Colonic mucosa (tissue), 4 donors: ENCODE results near the gene PARP12. TPM values are rescaled to one million over a fixed set of nuclear protein-coding genes. Genes with fewer than 3 reads are reported as not detected.

ENCODE experiments used
- DNase-seq: peaks from one replicate; pipeline ENCODE4 v3.0.0-alpha.2; 2020
- H3K27ac ChIP-seq: fragments of 200-600 bp; one replicate; pipeline ENCODE4 v1.8.0; 2021
- H3K27me3 ChIP-seq: fragments of 200-600 bp; one replicate; pipeline ENCODE4 v1.8.0; 2021
- H3K36me3 ChIP-seq: fragments of 200-600 bp; one replicate; pipeline ENCODE4 v1.8.0; 2021
- H3K4me1 ChIP-seq: fragments of 200-600 bp; one replicate; pipeline ENCODE4 v1.8.0; 2021; ENCODE audit warnings: mild to moderate bottlenecking
- H3K4me3 ChIP-seq: fragments of 200-600 bp; one replicate; pipeline ENCODE4 v1.8.0; 2021
- H3K9ac ChIP-seq, 2 donors: one replicate each; pipeline ENCODE4 v1.7.0; 2013; ENCODE audit warnings: control low read depth in 2 of 2, low read depth in 2 of 2, low read length in 2 of 2
- H3K9me3 ChIP-seq: fragments of 200-600 bp; one replicate; pipeline ENCODE4 v1.8.0; 2021
- CTCF ChIP-seq: fragments of 200-600 bp; IDR thresholded peaks from one replicate; pipeline ENCODE4 v1.8.0; 2022; ENCODE audit warnings: antibody characterized with exemption, mild to moderate bottlenecking
- intact Hi-C: fragments of 100-400 bp; cut with DNase I; formaldehyde crosslinking; loops from one replicate; pipeline ENCODE4 v1.14.1; 2022
- total RNA-seq, 2 donors: library from RNA; stranded (reverse); fragmentation: NEBNext Ultra II Directional in 1 of 2; extraction: Animal tissue kit (Norgen Biotek cat#: 25700) in 1 of 2; gene quantifications; one replicate each; pipeline ENCODE4 v1.2.1, GENCODE V29; 2021
- donor health status: healthy.
- donor health status: DM: no; HTN: no; CAD: no.
- donor health status: DM: no; HTN: no; CAD: no.

The PARP12 gene
- total RNA-seq, 2 donors from 2014 or later = 33.9 to 39.2 TPM

- Histone ChIP-seq H3K27me3 (no peaks in the 10 kb centered on the region), H3K4me3 (no peak overlapping the region), H3K9me3 (no peaks in the 10 kb centered on the region), H3K4me1 (no peaks in the 10 kb centered on the region), H3K27ac (no peak overlapping the region), H3K36me3 (no peaks in the 10 kb centered on the region), H3K9ac (no peak overlapping the region)
- intact Hi-C loops = loop anchor here (10.0 kb wide), 1 partner anchor 58 kb away; no protein-coding TSS in a partner anchor
- DNase-seq = no peak
- no peak for TF ChIP-seq CTCF
Observed at GRCh38 chr7:139992353-139993044, 70.3 kb downstream of the PARP12 start.

GRCh38 chr7:139991911-139992310 is 70.8 kb downstream of the PARP12 start:
- no peaks in the 10 kb centered on the region for H3K27me3 ChIP-seq
- no peak overlapping the region for H3K27ac ChIP-seq
- H3K4me3 ChIP-seq = no peak overlapping the region
- H3K9ac ChIP-seq = no peak overlapping the region
- intact Hi-C loops = loop anchor here (10.0 kb wide), 1 partner anchor 57 kb away; no protein-coding TSS in a partner anchor
- no peak for DNase-seq
- TF ChIP-seq CTCF = no peak
- no peaks in the 10 kb centered on the region for H3K4me1 ChIP-seq
- H3K36me3 ChIP-seq = no peaks in the 10 kb centered on the region
- H3K9me3 ChIP-seq = no peaks in the 10 kb centered on the region

- intact Hi-C loops = loop anchor here (10.0 kb wide), 1 partner anchor 56 kb away; no protein-coding TSS in a partner anchor
- H3K27me3 ChIP-seq = no peaks in the 10 kb centered on the region
Observed at GRCh38 chr7:139991269-139991666, 71.5 kb downstream of the PARP12 start.

GRCh38 chr7:139990571-139991268 is 72.0 kb downstream of the PARP12 start:
- no peaks in the 10 kb centered on the region for H3K36me3 ChIP-seq
- DNase-seq = no peak
- intact Hi-C loops = loop anchor here (10.0 kb wide), 1 partner anchor 56 kb away; no protein-coding TSS in a partner anchor
- no peaks in the 10 kb centered on the region for H3K27me3 ChIP-seq
- H3K9me3 ChIP-seq = no peaks in the 10 kb centered on the region
- no peak overlapping the region for H3K4me3 ChIP-seq
- TF ChIP-seq CTCF = no peak
- no peaks in the 10 kb centered on the region for H3K4me1 ChIP-seq
- no peak overlapping the region for H3K9ac ChIP-seq
- no peak overlapping the region for H3K27ac ChIP-seq

More at GRCh38 chr7:139991269-139991666, 71.5 kb downstream of the PARP12 start:
- H3K4me1 ChIP-seq = no peaks in the 10 kb centered on the region
- TF ChIP-seq CTCF = no peak
- H3K4me3 ChIP-seq = no peak overlapping the region
- H3K27ac ChIP-seq = no peak overlapping the region
- H3K9me3 ChIP-seq = no peaks in the 10 kb centered on the region
- H3K36me3 ChIP-seq = no peaks in the 10 kb centered on the region
- DNase-seq = no peak
- no peak overlapping the region for H3K9ac ChIP-seq

- H3K4me3 ChIP-seq = no peak overlapping the region
- H3K36me3 ChIP-seq = no peaks in the 10 kb centered on the region
- no peaks in the 10 kb centered on the region for H3K4me1 ChIP-seq
- no peak overlapping the region for H3K9ac ChIP-seq
- intact Hi-C loops = loop anchor here (10.0 kb wide), 1 partner anchor 55 kb away; no protein-coding TSS in a partner anchor
- no peak overlapping the region for H3K27ac ChIP-seq
- no peaks in the 10 kb centered on the region for H3K9me3 ChIP-seq
- DNase-seq = no peak
- no peak for TF ChIP-seq CTCF
- H3K27me3 ChIP-seq = no peaks in the 10 kb centered on the region
Observed at GRCh38 chr7:139990142-139990535, 72.6 kb downstream of the PARP12 start.
